Measurements from ENCODE around the gene ZNF709.
A peak's percentile ranks its signal among the peaks of the same experiment; 100 is the strongest.
"Not testable (repeated sequence)": the region's sequence is repeated elsewhere in the genome, so short reads cannot be mapped to it uniquely, and the experiment has no call there.

The ZNF709 gene

GRCh38 chr19:12496480-12496879 is 11.9 kb upstream of the ZNF709 start:
- H3K4me3 ChIP-seq (ENCODE audit: low read depth, low read length): no peak overlapping the region
- DNase-seq (ENCODE audit: low read depth): no peak
- TF ChIP-seq, protein P1, sequence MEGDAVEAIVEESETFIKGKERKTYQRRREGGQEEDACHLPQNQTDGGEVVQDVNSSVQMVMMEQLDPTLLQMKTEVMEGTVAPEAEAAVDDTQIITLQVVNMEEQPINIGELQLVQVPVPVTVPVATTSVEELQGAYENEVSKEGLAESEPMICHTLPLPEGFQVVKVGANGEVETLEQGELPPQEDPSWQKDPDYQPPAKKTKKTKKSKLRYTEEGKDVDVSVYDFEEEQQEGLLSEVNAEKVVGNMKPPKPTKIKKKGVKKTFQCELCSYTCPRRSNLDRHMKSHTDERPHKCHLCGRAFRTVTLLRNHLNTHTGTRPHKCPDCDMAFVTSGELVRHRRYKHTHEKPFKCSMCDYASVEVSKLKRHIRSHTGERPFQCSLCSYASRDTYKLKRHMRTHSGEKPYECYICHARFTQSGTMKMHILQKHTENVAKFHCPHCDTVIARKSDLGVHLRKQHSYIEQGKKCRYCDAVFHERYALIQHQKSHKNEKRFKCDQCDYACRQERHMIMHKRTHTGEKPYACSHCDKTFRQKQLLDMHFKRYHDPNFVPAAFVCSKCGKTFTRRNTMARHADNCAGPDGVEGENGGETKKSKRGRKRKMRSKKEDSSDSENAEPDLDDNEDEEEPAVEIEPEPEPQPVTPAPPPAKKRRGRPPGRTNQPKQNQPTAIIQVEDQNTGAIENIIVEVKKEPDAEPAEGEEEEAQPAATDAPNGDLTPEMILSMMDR (IDR thresholded peaks at IDR 0.05; ENCODE audit: low read depth, low read length, missing control alignments): no peak

- H3K4me3 ChIP-seq (ENCODE audit: low read depth, low read length): peak overlapping the region; percentile 62
These were observed 10.6 kb upstream of the ZNF709 start for GRCh38 chr19:12495002-12495802.

GRCh38 chr19:12494260-12494860 is 9.7 kb upstream of the ZNF709 start:
- TF ChIP-seq, protein P1 (IDR thresholded peaks at IDR 0.05; ENCODE audit: low read depth, low read length, missing control alignments): no peak
- no peak overlapping the region; the same call in 1 of the 2 replicates for H3K4me3 ChIP-seq (ENCODE audit: low read depth, low read length)
- no peak for DNase-seq (ENCODE audit: low read depth)

More at GRCh38 chr19:12495002-12495802, 10.6 kb upstream of the ZNF709 start:
- peak; percentile 92 for DNase-seq (ENCODE audit: low read depth)
- TF ChIP-seq, protein P1 (IDR thresholded peaks at IDR 0.05; ENCODE audit: low read depth, low read length, missing control alignments): peak; percentile 47

- H3K4me3 ChIP-seq (ENCODE audit: low read depth, low read length): not testable (repeated sequence)
These were observed 1.7 kb upstream of the ZNF709 start for GRCh38 chr19:12486265-12486783.

GRCh38 chr19:12485571-12485970 is 955 bp upstream of the ZNF709 start:
- TF ChIP-seq, protein P1 (IDR thresholded peaks at IDR 0.05; ENCODE audit: low read depth, low read length, missing control alignments): no peak
- no peak overlapping the region for H3K4me3 ChIP-seq (ENCODE audit: low read depth, low read length)
- DNase-seq (ENCODE audit: low read depth): no peak

More at GRCh38 chr19:12486265-12486783, 1.7 kb upstream of the ZNF709 start:
- DNase-seq (ENCODE audit: low read depth): not testable (repeated sequence)

DNA sequence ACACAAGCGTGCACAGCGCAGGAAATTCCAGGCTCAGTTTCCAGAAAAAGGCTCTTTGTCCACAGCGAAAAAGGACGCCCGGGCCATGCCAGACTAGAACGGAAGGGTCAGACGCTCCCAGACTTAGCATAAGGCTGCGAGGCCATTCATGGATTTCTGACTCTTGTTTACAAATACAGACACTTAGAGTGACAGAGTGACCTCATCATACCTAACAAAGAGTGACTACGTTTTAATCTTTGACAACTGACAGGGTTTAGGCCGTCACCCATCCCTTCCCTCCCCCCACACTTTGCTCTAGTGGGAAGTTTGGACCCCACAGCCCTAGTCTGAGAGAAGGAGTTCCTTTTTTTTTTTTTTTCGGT is 418 bp upstream of the ZNF709 start:
- peak overlapping the region; percentile 87 for H3K4me3 ChIP-seq (ENCODE audit: low read depth, low read length)
- no peak for DNase-seq (ENCODE audit: low read depth)
- TF ChIP-seq, protein P1 (IDR thresholded peaks at IDR 0.05; ENCODE audit: low read depth, low read length, missing control alignments): no peak

DNA sequence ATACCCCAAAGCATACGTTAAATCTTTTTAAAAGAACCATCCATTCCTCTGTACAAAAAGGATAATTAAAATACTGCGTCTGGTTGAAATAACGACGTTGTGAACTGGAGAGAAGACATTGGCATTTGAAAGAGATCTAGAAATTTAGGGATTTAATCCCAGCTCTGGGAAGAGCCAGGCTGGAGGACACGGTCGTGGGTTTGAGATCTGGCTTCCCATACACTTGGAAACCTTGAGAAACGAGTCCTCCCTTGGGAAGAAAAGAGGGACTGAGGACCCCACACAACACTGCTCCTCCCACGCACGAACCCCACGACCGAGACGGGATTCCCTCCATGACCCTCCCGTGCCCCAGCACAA is 625 bp downstream of the ZNF709 start:
- H3K4me3 ChIP-seq (ENCODE audit: low read depth, low read length): peak overlapping the region; percentile 87
- no peak for DNase-seq (ENCODE audit: low read depth)
- TF ChIP-seq, protein P1 (IDR thresholded peaks at IDR 0.05; ENCODE audit: low read depth, low read length, missing control alignments): no peak

All from GM12864 (cell line).